Activated B cell treated with CpG ODN at 0.5 μM for 24 hours (primary cell): ENCODE data around the gene CUTA. TPM values are rescaled to one million over a fixed set of nuclear protein-coding genes. Genes with fewer than 3 reads are reported as not detected.
"Not testable (repeated sequence)": the region's sequence is repeated elsewhere in the genome, so short reads cannot be mapped to it uniquely, and the experiment has no call there.

Experiments used
- ATAC-seq: fragments of 200-7000 bp; cut with Tn5 transposase; one replicate; pipeline ENCODE4 v1.10.0; 2021; ENCODE audit warnings: low read depth, mild to moderate bottlenecking, moderate library complexity
- CTCF ChIA-PET: fragments of 350-600 bp; sonication (Branson Sonifier 250); formaldehyde crosslinking; loops from one replicate; lab custom pipeline; 2021; ENCODE audit warnings: antibody characterized with exemption; lab: Charles Lee
- POLR2A ChIA-PET: fragments of 350-600 bp; sonication (Branson Sonifier 250); formaldehyde crosslinking; loops from one replicate; lab custom pipeline; 2021; ENCODE audit warnings: antibody characterized with exemption; lab: Charles Lee
- DNase-seq: peaks from one replicate; pipeline ENCODE4 v3.0.0; 2022
- H3K27ac Mint-ChIP-seq: one replicate; pipeline ENCODE4 v1.8.0; 2020; ENCODE audit warnings: mixed read lengths
- H3K27me3 Mint-ChIP-seq: one replicate; pipeline ENCODE4 v1.8.0; 2021; ENCODE audit warnings: mixed read lengths
- H3K36me3 Mint-ChIP-seq: one replicate; pipeline ENCODE4 v1.8.0; 2021; ENCODE audit warnings: low read depth, mixed read lengths
- H3K4me1 Mint-ChIP-seq: one replicate; pipeline ENCODE4 v1.8.0; 2021; ENCODE audit warnings: mixed read lengths
- H3K4me3 Mint-ChIP-seq: one replicate; pipeline ENCODE4 v1.8.0; 2020; ENCODE audit warnings: mild to moderate bottlenecking, mixed read lengths
- H3K9me3 Mint-ChIP-seq: one replicate; pipeline ENCODE4 v1.8.0; 2020; ENCODE audit warnings: mixed read lengths
- intact Hi-C: fragments of 100-400 bp; cut with micrococcal nuclease; formaldehyde crosslinking; loops from one replicate; pipeline ENCODE4 v1.15.1; 2024
- total RNA-seq: library from RNA; stranded (reverse); gene quantifications from 2 replicates; pipeline ENCODE4 v1.2.3, GENCODE V29; 2022
- TF ChIP-seq, protein P1 (sequence below): fragments of 200-600 bp; IDR thresholded peaks from one replicate; pipeline ENCODE4 v1.8.0; 2022; ENCODE audit warnings: antibody characterized with exemption, mild to moderate bottlenecking

Gene CUTA
- total RNA-seq, 1 donor from 2014 or later, result 111 TPM

GRCh38 chr6:33405386-33405940 lies 12.4 kb downstream of the CUTA start:
- TF ChIP-seq, protein P1, sequence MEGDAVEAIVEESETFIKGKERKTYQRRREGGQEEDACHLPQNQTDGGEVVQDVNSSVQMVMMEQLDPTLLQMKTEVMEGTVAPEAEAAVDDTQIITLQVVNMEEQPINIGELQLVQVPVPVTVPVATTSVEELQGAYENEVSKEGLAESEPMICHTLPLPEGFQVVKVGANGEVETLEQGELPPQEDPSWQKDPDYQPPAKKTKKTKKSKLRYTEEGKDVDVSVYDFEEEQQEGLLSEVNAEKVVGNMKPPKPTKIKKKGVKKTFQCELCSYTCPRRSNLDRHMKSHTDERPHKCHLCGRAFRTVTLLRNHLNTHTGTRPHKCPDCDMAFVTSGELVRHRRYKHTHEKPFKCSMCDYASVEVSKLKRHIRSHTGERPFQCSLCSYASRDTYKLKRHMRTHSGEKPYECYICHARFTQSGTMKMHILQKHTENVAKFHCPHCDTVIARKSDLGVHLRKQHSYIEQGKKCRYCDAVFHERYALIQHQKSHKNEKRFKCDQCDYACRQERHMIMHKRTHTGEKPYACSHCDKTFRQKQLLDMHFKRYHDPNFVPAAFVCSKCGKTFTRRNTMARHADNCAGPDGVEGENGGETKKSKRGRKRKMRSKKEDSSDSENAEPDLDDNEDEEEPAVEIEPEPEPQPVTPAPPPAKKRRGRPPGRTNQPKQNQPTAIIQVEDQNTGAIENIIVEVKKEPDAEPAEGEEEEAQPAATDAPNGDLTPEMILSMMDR, result no peak
- ChIA-PET CTCF (no interaction called here), POLR2A (no interaction called here)
- H3K27ac Mint-ChIP-seq, result no peak overlapping the region
- intact Hi-C loops, result no loop called here
- H3K9me3 Mint-ChIP-seq, result no peaks in the 10 kb centered on the region
- H3K4me3 Mint-ChIP-seq, result no peak overlapping the region
- DNase-seq, result no peak
- ATAC-seq, result no peak
- H3K36me3 Mint-ChIP-seq, result no peaks in the 10 kb centered on the region
- peaks cover 9% of the 10 kb centered on the region for H3K4me1 Mint-ChIP-seq
- no peaks in the 10 kb centered on the region for H3K27me3 Mint-ChIP-seq

- Mint-ChIP-seq H3K4me3 (no peak overlapping the region), H3K27me3 (no peaks in the 10 kb centered on the region), H3K27ac (no peak overlapping the region), H3K4me1 (peaks cover 8% of the 10 kb centered on the region), H3K36me3 (no peaks in the 10 kb centered on the region), H3K9me3 (no peaks in the 10 kb centered on the region)
- CTCF ChIA-PET, result no interaction called here
- POLR2A ChIA-PET, result no interaction called here
- TF ChIP-seq, protein P1, result no peak
- ATAC-seq, result no peak
- no peak for DNase-seq
- intact Hi-C loops, result no loop called here
These were observed 13.0 kb downstream of the CUTA start for GRCh38 chr6:33404884-33405283.

GRCh38 chr6:33399881-33400280 lies 18.0 kb downstream of the CUTA start:
- H3K27ac Mint-ChIP-seq, intact Hi-C loops, H3K27me3 Mint-ChIP-seq, POLR2A ChIA-PET, H3K9me3 Mint-ChIP-seq, DNase-seq, H3K4me1 Mint-ChIP-seq, H3K4me3 Mint-ChIP-seq, CTCF ChIA-PET, H3K36me3 Mint-ChIP-seq, ATAC-seq: not testable (repeated sequence)

DNA sequence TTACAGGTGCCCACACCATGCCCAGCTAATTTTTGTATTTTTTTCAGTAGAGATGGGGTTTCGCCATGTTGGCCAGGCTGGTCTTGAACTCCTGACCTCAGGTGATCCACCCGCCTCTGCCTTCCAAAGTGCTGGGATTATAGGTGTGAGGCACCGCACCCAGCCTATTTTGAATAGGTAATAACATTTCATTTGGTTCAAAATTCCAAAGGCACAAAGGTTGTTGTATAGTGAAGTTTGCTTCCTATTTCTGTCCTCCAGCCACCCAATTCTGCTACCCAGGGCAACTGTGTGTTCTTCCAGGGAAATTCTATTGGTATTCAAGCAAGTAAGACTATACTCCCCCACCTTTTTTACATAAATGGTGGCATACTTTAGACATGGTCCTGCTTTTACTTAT lies 19.3 kb downstream of the CUTA start:
- H3K27ac Mint-ChIP-seq, H3K4me3 Mint-ChIP-seq, DNase-seq, H3K36me3 Mint-ChIP-seq, ATAC-seq, CTCF ChIA-PET, intact Hi-C loops, POLR2A ChIA-PET, H3K4me1 Mint-ChIP-seq, H3K27me3 Mint-ChIP-seq, H3K9me3 Mint-ChIP-seq: not testable (repeated sequence)

GRCh38 chr6:33397541-33397940 lies 20.4 kb downstream of the CUTA start:
- intact Hi-C loops, result no loop called here
- Mint-ChIP-seq H3K27ac (no peak overlapping the region), H3K4me1 (peaks cover 5% of the 10 kb centered on the region), H3K9me3 (no peaks in the 10 kb centered on the region), H3K36me3 (no peaks in the 10 kb centered on the region), H3K4me3 (no peak overlapping the region), H3K27me3 (no peaks in the 10 kb centered on the region)
- ChIA-PET CTCF (no interaction called here), POLR2A (no interaction called here)
- no peak for DNase-seq
- ATAC-seq, result no peak
- TF ChIP-seq, protein P1, result no peak

DNA sequence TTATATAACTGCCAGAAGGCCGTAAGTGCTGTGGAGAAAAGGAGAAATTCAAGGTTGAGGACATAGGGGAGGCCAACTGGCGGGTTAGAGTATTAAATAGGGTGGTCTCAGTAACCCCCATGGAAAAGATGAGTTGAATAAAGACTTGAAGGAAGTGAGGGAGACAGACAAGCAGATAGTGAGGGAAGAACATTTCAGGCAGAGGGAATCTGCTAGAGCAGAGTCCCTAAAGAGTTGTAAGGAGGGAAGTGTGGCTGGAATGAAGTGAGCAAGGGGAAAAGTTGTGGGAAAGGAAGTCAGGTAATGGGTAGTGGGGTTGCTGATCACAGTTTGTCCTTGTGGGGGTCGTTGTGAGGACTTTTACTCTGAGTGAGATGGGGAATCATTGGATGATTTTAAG lies 24.9 kb downstream of the CUTA start:
- Mint-ChIP-seq H3K27ac (no peak overlapping the region), H3K9me3 (no peaks in the 10 kb centered on the region), H3K4me1 (peaks cover 25% of the 10 kb centered on the region), H3K4me3 (no peak overlapping the region), H3K27me3 (no peaks in the 10 kb centered on the region), H3K36me3 (no peaks in the 10 kb centered on the region)
- no peak for ATAC-seq
- no peak for DNase-seq
- ChIA-PET CTCF (no interaction called here), POLR2A (interaction anchor here (0.7 kb wide), 1 partner anchor 11 kb away, joined by 3 read pairs; no protein-coding TSS in a partner anchor)
- intact Hi-C loops, result no loop called here
- TF ChIP-seq, protein P1, result no peak
